AG04450 (cell line): ENCODE data around the gene GRK3. TPM values are rescaled to one million over a fixed set of nuclear protein-coding genes. Genes with fewer than 3 reads are reported as not detected.

Source experiments
- CTCF ChIA-PET: fragments of 300-600, 350-600 bp; formaldehyde crosslinking; extraction: SDS; loops from one replicate; lab custom pipeline; 2022; ENCODE audit warnings: antibody characterized with exemption, inconsistent platforms; lab: Charles Lee
- POLR2A ChIA-PET: fragments of 350-600 bp; formaldehyde crosslinking; extraction: SDS; loops from one replicate; lab custom pipeline; 2021; ENCODE audit warnings: antibody characterized with exemption, inconsistent platforms; lab: Yijun Ruan, JAX
- DNase-seq: peaks from one replicate; pipeline ENCODE4 v3.0.0-alpha.2; 2011; ENCODE audit warnings: low read depth, low spot score
- H3K27ac ChIP-seq: one replicate; pipeline ENCODE4 v1.5.1; 2012; ENCODE audit warnings: low read depth, low read length, control low read depth
- H3K27me3 ChIP-seq: one replicate; pipeline ENCODE4 v1.6.0; 2012; ENCODE audit warnings: low read length; ENCODE audit not compliant: control insufficient read depth, insufficient read depth
- H3K4me3 ChIP-seq: 2 replicates; pipeline ENCODE4 v1.5.1; 2011; ENCODE audit warnings: mild to moderate bottlenecking, low read depth, low read length, control low read depth
- H3K9me3 ChIP-seq: 2 replicates; pipeline ENCODE4 v1.5.1; 2012; ENCODE audit warnings: low read length; ENCODE audit not compliant: control insufficient read depth, insufficient read depth
- CTCF ChIP-seq: IDR thresholded peaks from 2 replicates; pipeline ENCODE4 v1.5.1; 2011; ENCODE audit warnings: low read depth, low read length, control low read depth, inconsistent platforms
- polyA plus RNA-seq: library from polyadenylated mRNA; depleted of rRNA; stranded (reverse); fragments of >200 nt; gene quantifications from 2 replicates; pipeline ENCODE4 v1.2.3, GENCODE V29; 2011

GRK3 gene
- polyA plus RNA-seq, 1 experiment, result 0.72 TPM

- TF ChIP-seq CTCF, result no peak
- Histone ChIP-seq H3K9me3 (no peaks in the 10 kb centered on the region), H3K27me3 (no peaks in the 10 kb centered on the region), H3K27ac (no peak overlapping the region), H3K4me3 (no peak overlapping the region)
- CTCF ChIA-PET, result no interaction called here
- no peak for DNase-seq
- POLR2A ChIA-PET, result no interaction called here
These were observed 78.9 kb downstream of the GRK3 start for GRCh38 chr22:25643232-25644000.

GRCh38 chr22:25644122-25644521 lies 79.6 kb downstream of the GRK3 start:
- H3K27me3 ChIP-seq, result no peaks in the 10 kb centered on the region
- H3K9me3 ChIP-seq, result no peaks in the 10 kb centered on the region
- DNase-seq, result no peak
- ChIA-PET POLR2A (no interaction called here), CTCF (interaction anchor here (1.2 kb wide), 1 partner anchor 9 kb away, joined by 3 read pairs; no protein-coding TSS in a partner anchor)
- no peak for TF ChIP-seq CTCF
- H3K4me3 ChIP-seq, result no peak overlapping the region
- H3K27ac ChIP-seq, result no peak overlapping the region

GRCh38 chr22:25645266-25645665 lies 80.8 kb downstream of the GRK3 start:
- CTCF ChIA-PET, result interaction anchor here (1.2 kb wide), 1 partner anchor 8 kb away, joined by 3 read pairs; no protein-coding TSS in a partner anchor
- Histone ChIP-seq H3K9me3 (no peaks in the 10 kb centered on the region), H3K27ac (no peak overlapping the region), H3K4me3 (no peak overlapping the region), H3K27me3 (no peaks in the 10 kb centered on the region)
- POLR2A ChIA-PET, result no interaction called here
- DNase-seq, result no peak
- no peak for TF ChIP-seq CTCF

- no peaks in the 10 kb centered on the region for H3K9me3 ChIP-seq
- ChIA-PET CTCF (no interaction called here), POLR2A (no interaction called here)
- no peak for DNase-seq
- H3K27me3 ChIP-seq, result no peaks in the 10 kb centered on the region
- no peak overlapping the region for H3K4me3 ChIP-seq
- H3K27ac ChIP-seq, result no peak overlapping the region
- TF ChIP-seq CTCF, result no peak
These were observed 81.5 kb downstream of the GRK3 start for GRCh38 chr22:25645964-25646363.

GRCh38 chr22:25650833-25651232 lies 86.4 kb downstream of the GRK3 start:
- no peaks in the 10 kb centered on the region for H3K9me3 ChIP-seq
- POLR2A ChIA-PET, result no interaction called here
- H3K27me3 ChIP-seq, result no peaks in the 10 kb centered on the region
- CTCF ChIA-PET, result no interaction called here
- no peak overlapping the region for H3K4me3 ChIP-seq
- H3K27ac ChIP-seq, result no peak overlapping the region
- no peak for TF ChIP-seq CTCF
- DNase-seq, result no peak
